ENCODE measurements around the gene PCDH10. TPM values are rescaled to one million over a fixed set of nuclear protein-coding genes. Genes with fewer than 3 reads are reported as not detected.
A peak's percentile ranks its signal among the peaks of the same experiment; 100 is the strongest.

The PCDH10 gene
- total RNA-seq = 1 to 10 TPM; 3.9 to 7.2 TPM

- Histone ChIP-seq H3K9me3 (no peaks in the 10 kb centered on the region), H3K27ac (peak within 1 kb of the TSS; percentile 19 to 54), H3K36me3 (no peaks in the 10 kb centered on the region), H3K4me3 (peak within 1 kb of the TSS; percentile 24 to 33), H3K27me3 (replicated peaks; ENCODE audit: insufficient read depth) (peaks cover 11% of the 10 kb centered on the region), H3K4me1 (replicated peaks) (peaks cover 3% of the 10 kb centered on the region)
- WGBS = 1% methylated on average over 38 of the region's 38 CpGs
- intact Hi-C loops (cut with DNase I) = loop anchor here (10.0 kb wide), 2 partner anchors 336 to 1756 kb away; no protein-coding TSS in a partner anchor
- TF ChIP-seq POLR2AphosphoS5 (IDR thresholded peaks at IDR 0.05) = peak; percentile 85
- TF ChIP-seq POLR2A (IDR thresholded peaks at IDR 0.05) = peak; percentile 47
- peak in 1 of 4 experiments; percentile 7 for TF ChIP-seq CTCF (IDR thresholded peaks at IDR 0.05)
- peak; percentile 86 for DNase-seq (ENCODE audit: low spot score)
Observed at GRCh38 chr4:133148690-133149363, at the start of gene PCDH10. Gene PCDH10 (plus strand): TSS chr4:133149294. CDS start chr4:133150141, 847 bp downstream.

GRCh38 chr4:133102043-133102442 lies 47.1 kb upstream of the PCDH10 start:
- Histone ChIP-seq H3K4me1 (replicated peaks) (no peaks in the 10 kb centered on the region), H3K27me3 (replicated peaks; ENCODE audit: insufficient read depth) (no peaks in the 10 kb centered on the region), H3K27ac (no peak overlapping the region), H3K36me3 (no peaks in the 10 kb centered on the region), H3K4me3 (no peak overlapping the region), H3K9me3 (no peaks in the 10 kb centered on the region)
- TF ChIP-seq POLR2A (IDR thresholded peaks at IDR 0.05) (no peak), POLR2AphosphoS5 (IDR thresholded peaks at IDR 0.05) (no peak), CTCF (IDR thresholded peaks at IDR 0.05) (no peak)
- 94% methylated on average over 6 of the region's 6 CpGs for WGBS
- no peak for DNase-seq (ENCODE audit: low spot score)
- intact Hi-C loops (cut with DNase I) = no loop called here

GRCh38 chr4:133102612-133103409 lies 46.3 kb upstream of the PCDH10 start:
- Histone ChIP-seq H3K4me3 (no peak overlapping the region), H3K36me3 (no peaks in the 10 kb centered on the region), H3K27me3 (replicated peaks; ENCODE audit: insufficient read depth) (no peaks in the 10 kb centered on the region), H3K4me1 (replicated peaks) (no peaks in the 10 kb centered on the region), H3K27ac (no peak overlapping the region), H3K9me3 (no peaks in the 10 kb centered on the region)
- WGBS = 58% methylated on average over 4 of the region's 4 CpGs
- intact Hi-C loops (cut with DNase I) = no loop called here
- DNase-seq (ENCODE audit: low spot score) = no peak
- no peak for TF ChIP-seq CTCF (IDR thresholded peaks at IDR 0.05)
- TF ChIP-seq POLR2AphosphoS5 (IDR thresholded peaks at IDR 0.05) = no peak
- no peak for TF ChIP-seq POLR2A (IDR thresholded peaks at IDR 0.05)

- Histone ChIP-seq H3K4me3 (no peak overlapping the region), H3K9me3 (no peaks in the 10 kb centered on the region), H3K27ac (no peak overlapping the region), H3K36me3 (no peaks in the 10 kb centered on the region), H3K27me3 (replicated peaks; ENCODE audit: insufficient read depth) (no peaks in the 10 kb centered on the region), H3K4me1 (replicated peaks) (no peaks in the 10 kb centered on the region)
- DNase-seq (ENCODE audit: low spot score) = no peak
- intact Hi-C loops (cut with DNase I) = no loop called here
- no peak for TF ChIP-seq CTCF (IDR thresholded peaks at IDR 0.05)
- TF ChIP-seq POLR2A (IDR thresholded peaks at IDR 0.05) = no peak
- no peak for TF ChIP-seq POLR2AphosphoS5 (IDR thresholded peaks at IDR 0.05)
Observed at GRCh38 chr4:133112641-133113040, 36.5 kb upstream of the PCDH10 start.
